Sigmoid colon (tissue), 3 donors: ENCODE measurements around the gene ABCC1.
"Not testable (repeated sequence)": the region's sequence is repeated elsewhere in the genome, so short reads cannot be mapped to it uniquely, and the experiment has no call there.

Experiments
- CTCF ChIP-seq, 4 experiments: fragments of 450-650 bp in 3 of 4; fragments of 200-600 bp in 1 of 4; IDR thresholded peaks; one replicate each; pipeline ENCODE4 v1.5.1; 2016 to 2019; ENCODE audit warnings: antibody characterized with exemption in 4 of 4, mild to moderate bottlenecking in 3 of 4, moderate library complexity in 2 of 4
- POLR2A ChIP-seq, 2 donors: fragments of 450-650 bp; IDR thresholded peaks; one replicate each; pipeline ENCODE4 v1.6.1; 2016; ENCODE audit warnings: antibody characterized with exemption in 2 of 2, mild to moderate bottlenecking in 2 of 2, moderate library complexity in 2 of 2

GRCh38 chr16:16190966-16191365, 241.6 kb downstream of the ABCC1 start:
- TF ChIP-seq CTCF, POLR2A (IDR thresholded peaks at IDR 0.05): not testable (repeated sequence)
